Measurements from ENCODE around the gene G3BP2.

Gene G3BP2

GRCh38 chr4:75658876-75659275 lies 14.3 kb downstream of the G3BP2 start:
- peaks cover 75% of the 10 kb centered on the region for H3K79me2 ChIP-seq (ENCODE audit: insufficient read depth, low read length)
- H3K9me3 ChIP-seq (ENCODE audit: insufficient read depth, low read depth, low read length), result no peaks in the 10 kb centered on the region

GRCh38 chr4:75655562-75655961 lies 17.6 kb downstream of the G3BP2 start:
- H3K4me2 ChIP-seq (ENCODE audit: low read depth, low read length, poor library complexity, severe bottlenecking), result no peak overlapping the region
- peaks cover 99% of the 10 kb centered on the region for H3K36me3 ChIP-seq (ENCODE audit: insufficient read depth, low read length)
- no peak overlapping the region for H2AFZ ChIP-seq (ENCODE audit: low read length)
- no peaks in the 10 kb centered on the region for H3K9me3 ChIP-seq (ENCODE audit: insufficient read depth, low read depth, low read length)
- no peak for TF ChIP-seq EZH2phosphoT487 (IDR thresholded peaks at IDR 0.05; ENCODE audit: borderline replicate concordance)
- no peak for TF ChIP-seq CTCF (conservative IDR thresholded peaks at IDR 0.05; ENCODE audit: low read length)
- H3K4me3 ChIP-seq (ENCODE audit: low read length, poor library complexity, severe bottlenecking), result no peak overlapping the region
- H3K79me2 ChIP-seq (ENCODE audit: insufficient read depth, low read length), result peaks cover 66% of the 10 kb centered on the region
- no peaks in the 10 kb centered on the region for H3K4me1 ChIP-seq (ENCODE audit: insufficient read depth, low read length, poor library complexity, severe bottlenecking)
- H3K9ac ChIP-seq (ENCODE audit: low read depth, low read length, poor library complexity, severe bottlenecking), result no peak overlapping the region
- H3K27me3 ChIP-seq (ENCODE audit: insufficient read depth, low read length, poor library complexity, severe bottlenecking), result no peaks in the 10 kb centered on the region
- peaks cover 66% of the 10 kb centered on the region for H4K20me1 ChIP-seq (ENCODE audit: insufficient read depth, low read length, poor library complexity, severe bottlenecking)
- no peaks in the 10 kb centered on the region for H3K9me2 ChIP-seq (replicated peaks; ENCODE audit: low read depth, low read length)
- no peaks in the 10 kb centered on the region for H3F3A ChIP-seq (ENCODE audit: low read depth)

More at GRCh38 chr4:75658876-75659275, 14.3 kb downstream of the G3BP2 start:
- Histone ChIP-seq H3F3A (ENCODE audit: low read depth) (no peaks in the 10 kb centered on the region), H3K4me2 (ENCODE audit: low read depth, low read length, poor library complexity, severe bottlenecking) (no peak overlapping the region), H3K4me3 (ENCODE audit: low read length, poor library complexity, severe bottlenecking) (no peak overlapping the region), H4K20me1 (ENCODE audit: insufficient read depth, low read length, poor library complexity, severe bottlenecking) (peaks cover 67% of the 10 kb centered on the region), H2AFZ (ENCODE audit: low read length) (no peak overlapping the region), H3K27me3 (ENCODE audit: insufficient read depth, low read length, poor library complexity, severe bottlenecking) (no peaks in the 10 kb centered on the region), H3K9me2 (replicated peaks; ENCODE audit: low read depth, low read length) (no peaks in the 10 kb centered on the region), H3K36me3 (ENCODE audit: insufficient read depth, low read length) (peaks cover 89% of the 10 kb centered on the region), H3K4me1 (ENCODE audit: insufficient read depth, low read length, poor library complexity, severe bottlenecking) (no peaks in the 10 kb centered on the region), H3K9ac (ENCODE audit: low read depth, low read length, poor library complexity, severe bottlenecking) (no peak overlapping the region)
- TF ChIP-seq CTCF (conservative IDR thresholded peaks at IDR 0.05; ENCODE audit: low read length) (no peak), EZH2phosphoT487 (IDR thresholded peaks at IDR 0.05; ENCODE audit: borderline replicate concordance) (no peak)

GRCh38 chr4:75654905-75655304 lies 18.3 kb downstream of the G3BP2 start:
- no peak overlapping the region for H3K4me3 ChIP-seq (ENCODE audit: low read length, poor library complexity, severe bottlenecking)
- H3K27me3 ChIP-seq (ENCODE audit: insufficient read depth, low read length, poor library complexity, severe bottlenecking), result no peaks in the 10 kb centered on the region
- H3F3A ChIP-seq (ENCODE audit: low read depth), result no peaks in the 10 kb centered on the region
- no peak for TF ChIP-seq EZH2phosphoT487 (IDR thresholded peaks at IDR 0.05; ENCODE audit: borderline replicate concordance)
- TF ChIP-seq CTCF (conservative IDR thresholded peaks at IDR 0.05; ENCODE audit: low read length), result no peak
- peaks cover 60% of the 10 kb centered on the region for H4K20me1 ChIP-seq (ENCODE audit: insufficient read depth, low read length, poor library complexity, severe bottlenecking)
- H3K4me1 ChIP-seq (ENCODE audit: insufficient read depth, low read length, poor library complexity, severe bottlenecking), result no peaks in the 10 kb centered on the region
- H3K4me2 ChIP-seq (ENCODE audit: low read depth, low read length, poor library complexity, severe bottlenecking), result no peak overlapping the region
- peaks cover 63% of the 10 kb centered on the region for H3K79me2 ChIP-seq (ENCODE audit: insufficient read depth, low read length)
- H3K9me3 ChIP-seq (ENCODE audit: insufficient read depth, low read depth, low read length), result no peaks in the 10 kb centered on the region
- no peaks in the 10 kb centered on the region for H3K9me2 ChIP-seq (replicated peaks; ENCODE audit: low read depth, low read length)
- no peak overlapping the region for H2AFZ ChIP-seq (ENCODE audit: low read length)
- H3K9ac ChIP-seq (ENCODE audit: low read depth, low read length, poor library complexity, severe bottlenecking), result no peak overlapping the region
- peaks cover 99% of the 10 kb centered on the region for H3K36me3 ChIP-seq (ENCODE audit: insufficient read depth, low read length)
